ENCODE results near the gene PNPLA1. TPM values are rescaled to one million over a fixed set of nuclear protein-coding genes. Genes with fewer than 3 reads are reported as not detected.
"Not testable (repeated sequence)": the region's sequence is repeated elsewhere in the genome, so short reads cannot be mapped to it uniquely, and the experiment has no call there.

PNPLA1 gene
- polyA plus RNA-seq, 3 donors, result 3.5 to 3.9 (median 3.8) TPM

DNA sequence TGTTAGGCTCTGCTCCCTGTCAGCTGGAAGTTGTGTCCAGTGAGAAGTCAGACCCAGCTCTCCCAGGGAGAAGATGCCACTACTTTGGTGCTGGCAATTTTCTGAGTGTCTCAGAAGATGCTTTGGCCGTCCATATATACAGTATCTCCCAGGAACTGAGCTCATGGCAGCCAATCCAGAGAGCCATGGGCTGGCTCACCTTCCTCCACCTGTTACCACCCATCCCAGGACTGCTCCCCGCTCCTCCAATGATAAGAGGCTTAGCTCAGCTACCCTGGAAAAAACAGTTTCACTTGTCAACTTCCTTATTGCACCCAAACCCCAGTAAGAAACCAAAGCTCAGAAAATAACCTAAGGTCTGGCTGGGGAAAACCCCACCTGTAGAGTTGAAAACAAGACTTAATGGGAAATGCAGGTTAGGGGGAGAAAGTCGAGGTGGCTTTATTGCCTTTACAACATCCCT is 67.0 kb downstream of the PNPLA1 start, which contains the start of gene BNIP5:
BNIP5 (minus strand) TSS at position 110 of the 463 bp plus-strand sequence. CDS start 6,198 bp downstream, outside the sequence.
- no peaks in the 10 kb centered on the region for H4K20me1 ChIP-seq (ENCODE audit: insufficient read depth, low read length)
- Mint-ChIP-seq H3K9me3 (no peaks in the 10 kb centered on the region), H3K4me3 (no peak within 1 kb of the TSS), H3K36me3 (no peaks in the 10 kb centered on the region), H3K27ac (no peak within 1 kb of the TSS), H3K27me3 (ENCODE audit: low read depth in 3 of 3) (peaks cover 33 to 40% (median 37%) of the 10 kb centered on the region in 3 donors), H3K4me1 (peaks cover 24% of the 10 kb centered on the region)
- DNase-seq, result no peak
- H3K4me3 ChIP-seq (replicated peaks in 1 of 3; ENCODE audit: low read depth in 2 of 3, low read length in 3 of 3), result no peak within 1 kb of the TSS
- H3K4me2 ChIP-seq (replicated peaks; ENCODE audit: extremely low read depth, low read length, poor library complexity, severe bottlenecking), result no peak within 1 kb of the TSS
- intact Hi-C loops (cut with micrococcal nuclease), result no loop called here
- peaks cover 9 to 14% of the 10 kb centered on the region in 2 donors for H3K4me1 ChIP-seq (ENCODE audit: control insufficient read depth in 1 of 2, insufficient read depth in 2 of 2, low read length in 2 of 2)
- no peaks in the 10 kb centered on the region for H3K79me2 ChIP-seq (ENCODE audit: insufficient read depth, low read length)
- 91% methylated on average over 1 of the region's 3 CpGs for WGBS (ENCODE audit: insufficient coverage)
- H3K27ac ChIP-seq (ENCODE audit: low read depth in 1 of 2, low read length in 2 of 2), result no peak within 1 kb of the TSS
- H2AFZ ChIP-seq (ENCODE audit: insufficient read depth, low read depth, low read length, poor library complexity, severe bottlenecking), result no peak within 1 kb of the TSS
- no peak within 1 kb of the TSS for H3K9ac ChIP-seq (ENCODE audit: insufficient read depth, low read length, poor library complexity, severe bottlenecking)
- peaks cover 10 to 31% of the 10 kb centered on the region in 2 donors for H3K27me3 ChIP-seq (ENCODE audit: control insufficient read depth in 2 of 2, insufficient read depth in 2 of 2, low read length in 2 of 2)
- H3K9me3 ChIP-seq (replicated peaks in 1 of 2; ENCODE audit: control insufficient read depth in 1 of 2, insufficient read depth in 1 of 2, low read length in 2 of 2), result no peaks in the 10 kb centered on the region
- H3K36me3 ChIP-seq (replicated peaks in 1 of 2; ENCODE audit: control insufficient read depth in 1 of 2, insufficient read depth in 2 of 2, low read length in 2 of 2), result no peaks in the 10 kb centered on the region
- TF ChIP-seq CTCF (IDR thresholded peaks at IDR 0.05), result no peak

- no peak for DNase-seq
- H3K27ac Mint-ChIP-seq, result peak overlapping the region in 1 of 7 donors; percentile 62
- H3K4me1 Mint-ChIP-seq, result peaks cover 24% of the 10 kb centered on the region
- Histone ChIP-seq H3K27me3 (ENCODE audit: control insufficient read depth in 2 of 2, insufficient read depth in 2 of 2, low read length in 2 of 2) (peaks cover 10 to 31% of the 10 kb centered on the region in 2 donors), H4K20me1 (ENCODE audit: insufficient read depth, low read length) (no peaks in the 10 kb centered on the region), H3K9ac (ENCODE audit: insufficient read depth, low read length, poor library complexity, severe bottlenecking) (no peak overlapping the region), H3K4me2 (replicated peaks; ENCODE audit: extremely low read depth, low read length, poor library complexity, severe bottlenecking) (no peak overlapping the region), H3K79me2 (ENCODE audit: insufficient read depth, low read length) (no peaks in the 10 kb centered on the region), H2AFZ (ENCODE audit: insufficient read depth, low read depth, low read length, poor library complexity, severe bottlenecking) (no peak overlapping the region), H3K4me3 (replicated peaks in 1 of 3; ENCODE audit: low read depth in 2 of 3, low read length in 3 of 3) (no peak overlapping the region), H3K36me3 (replicated peaks in 1 of 2; ENCODE audit: control insufficient read depth in 1 of 2, insufficient read depth in 2 of 2, low read length in 2 of 2) (no peaks in the 10 kb centered on the region), H3K4me1 (ENCODE audit: control insufficient read depth in 1 of 2, insufficient read depth in 2 of 2, low read length in 2 of 2) (peaks cover 9 to 14% of the 10 kb centered on the region in 2 donors), H3K9me3 (replicated peaks in 1 of 2; ENCODE audit: control insufficient read depth in 1 of 2, insufficient read depth in 1 of 2, low read length in 2 of 2) (no peaks in the 10 kb centered on the region), H3K27ac (ENCODE audit: low read depth in 1 of 2, low read length in 2 of 2) (no peak overlapping the region)
- H3K9me3 Mint-ChIP-seq, result no peaks in the 10 kb centered on the region
- intact Hi-C loops (cut with micrococcal nuclease), result no loop called here
- no peak overlapping the region for H3K4me3 Mint-ChIP-seq
- H3K36me3 Mint-ChIP-seq, result no peaks in the 10 kb centered on the region
- TF ChIP-seq CTCF (IDR thresholded peaks at IDR 0.05), result no peak
- whole genome bisulfite sequencing (ENCODE audit: insufficient coverage), result no CpG with 5 or more reads among the region's 1 CpG
- peaks cover 29 to 38% (median 33%) of the 10 kb centered on the region in 3 donors for H3K27me3 Mint-ChIP-seq (ENCODE audit: low read depth in 3 of 3)
Observed at GRCh38 chr6:36337814-36338213, 68.0 kb downstream of the PNPLA1 start.

DNA sequence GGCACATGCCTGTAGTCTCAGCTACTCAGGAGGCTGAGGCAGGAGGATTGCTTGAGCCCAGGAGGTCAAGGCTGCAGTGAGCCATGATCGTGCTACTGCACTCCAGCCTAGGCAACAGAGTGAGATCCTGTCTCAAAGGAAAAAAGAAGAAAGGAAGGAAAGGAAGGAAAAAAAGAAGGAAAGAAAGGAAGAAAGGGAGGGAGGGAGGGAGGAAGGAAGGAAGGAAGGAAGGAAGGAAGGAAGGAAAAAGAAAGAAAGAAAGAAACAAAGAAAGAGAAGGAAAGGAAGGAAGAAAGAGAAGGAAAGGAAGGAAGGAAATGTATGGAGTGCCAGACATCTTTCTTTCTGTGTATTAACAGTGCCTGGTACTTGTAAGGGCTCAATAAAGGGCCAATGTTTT is 68.4 kb downstream of the PNPLA1 start:
- not testable (repeated sequence) for H3K9me3 ChIP-seq (replicated peaks in 1 of 2; ENCODE audit: control insufficient read depth in 1 of 2, insufficient read depth in 1 of 2, low read length in 2 of 2)
- H3K27ac Mint-ChIP-seq, result peak overlapping the region in 2 of 7 donors; percentile 50 to 62

More for the DNA sequence above, 68.4 kb downstream of the PNPLA1 start:
- H2AFZ ChIP-seq (ENCODE audit: insufficient read depth, low read depth, low read length, poor library complexity, severe bottlenecking); H4K20me1 ChIP-seq (ENCODE audit: insufficient read depth, low read length); H3K36me3 Mint-ChIP-seq; H3K4me3 ChIP-seq (replicated peaks in 1 of 3; ENCODE audit: low read depth in 2 of 3, low read length in 3 of 3); H3K27ac ChIP-seq (ENCODE audit: low read depth in 1 of 2, low read length in 2 of 2); H3K9ac ChIP-seq (ENCODE audit: insufficient read depth, low read length, poor library complexity, severe bottlenecking); H3K36me3 ChIP-seq (replicated peaks in 1 of 2; ENCODE audit: control insufficient read depth in 1 of 2, insufficient read depth in 2 of 2, low read length in 2 of 2); intact Hi-C loops (cut with micrococcal nuclease); DNase-seq; H3K9me3 Mint-ChIP-seq; H3K4me3 Mint-ChIP-seq; H3K4me2 ChIP-seq (replicated peaks; ENCODE audit: extremely low read depth, low read length, poor library complexity, severe bottlenecking); H3K79me2 ChIP-seq (ENCODE audit: insufficient read depth, low read length): not testable (repeated sequence)
- WGBS (ENCODE audit: insufficient coverage), result 71% methylated on average over 1 of the region's 1 CpG
- Mint-ChIP-seq H3K27me3 (ENCODE audit: low read depth in 3 of 3) (peaks cover 29 to 36% (median 29%) of the 10 kb centered on the region in 3 donors), H3K4me1 (peaks cover 24% of the 10 kb centered on the region)
- peaks cover 10 to 31% of the 10 kb centered on the region in 2 donors for H3K27me3 ChIP-seq (ENCODE audit: control insufficient read depth in 2 of 2, insufficient read depth in 2 of 2, low read length in 2 of 2)
- H3K4me1 ChIP-seq (ENCODE audit: control insufficient read depth in 1 of 2, insufficient read depth in 2 of 2, low read length in 2 of 2), result peaks cover 9 to 14% of the 10 kb centered on the region in 2 donors

All from CD14-positive monocyte (primary cell).